IPS-11a (cell line): ENCODE measurements around the gene CWC22.
"Not testable (repeated sequence)": the region's sequence is repeated elsewhere in the genome, so short reads cannot be mapped to it uniquely, and the experiment has no call there.

Experiments
- H3K4me3 ChIP-seq: one replicate; pipeline ENCODE4 v1.5.1; 2013; ENCODE audit warnings: low read depth, low read length, control low read depth

Gene CWC22

GRCh38 chr2:180003559-180003958 lies 3.5 kb downstream of the CWC22 start:
- no peak overlapping the region for H3K4me3 ChIP-seq

- H3K4me3 ChIP-seq: no peak overlapping the region
Observed at GRCh38 chr2:180003073-180003472, 4.0 kb downstream of the CWC22 start.

GRCh38 chr2:180002198-180002770 lies 4.8 kb downstream of the CWC22 start:
- H3K4me3 ChIP-seq: no peak overlapping the region

- no peak overlapping the region for H3K4me3 ChIP-seq
Observed at GRCh38 chr2:180001726-180002125, 5.4 kb downstream of the CWC22 start.

- no peak overlapping the region for H3K4me3 ChIP-seq
Observed at GRCh38 chr2:180000434-180000833, 6.7 kb downstream of the CWC22 start.

- H3K4me3 ChIP-seq: no peak overlapping the region
Observed at GRCh38 chr2:179999000-179999399, 8.1 kb downstream of the CWC22 start.

GRCh38 chr2:179995741-179996515 lies 11.2 kb downstream of the CWC22 start:
- H3K4me3 ChIP-seq: no peak overlapping the region

- H3K4me3 ChIP-seq: no peak overlapping the region
Observed at GRCh38 chr2:179991344-179991743, 15.8 kb downstream of the CWC22 start.

- no peak overlapping the region for H3K4me3 ChIP-seq
Observed at GRCh38 chr2:179990676-179991317, 16.3 kb downstream of the CWC22 start.

- H3K4me3 ChIP-seq: no peak overlapping the region
Observed at GRCh38 chr2:179987916-179988315, 19.2 kb downstream of the CWC22 start.

GRCh38 chr2:179985163-179985820 lies 21.8 kb downstream of the CWC22 start:
- no peak overlapping the region for H3K4me3 ChIP-seq

GRCh38 chr2:179983250-179983932 lies 23.7 kb downstream of the CWC22 start:
- no peak overlapping the region for H3K4me3 ChIP-seq

GRCh38 chr2:179981085-179981484 lies 26.0 kb downstream of the CWC22 start:
- H3K4me3 ChIP-seq: no peak overlapping the region

- H3K4me3 ChIP-seq: no peak overlapping the region
Observed at GRCh38 chr2:179974761-179975160, 32.3 kb downstream of the CWC22 start.

- no peak overlapping the region for H3K4me3 ChIP-seq
Observed at GRCh38 chr2:179966778-179967394, 40.2 kb downstream of the CWC22 start.

GRCh38 chr2:179965291-179966258 lies 41.5 kb downstream of the CWC22 start:
- H3K4me3 ChIP-seq: no peak overlapping the region

GRCh38 chr2:179963626-179964025 lies 43.5 kb downstream of the CWC22 start:
- no peak overlapping the region for H3K4me3 ChIP-seq

GRCh38 chr2:179958251-179958650 lies 48.8 kb downstream of the CWC22 start:
- not testable (repeated sequence) for H3K4me3 ChIP-seq

- H3K4me3 ChIP-seq: no peak overlapping the region
Observed at GRCh38 chr2:179954026-179954425, 53.1 kb downstream of the CWC22 start.
